IPS-15b (cell line): Measurements from ENCODE around the gene RIC1.

Experiments
- H3K27me3 ChIP-seq: one replicate; pipeline ENCODE4 v1.6.1; 2013; ENCODE audit warnings: low read length; ENCODE audit not compliant: control insufficient read depth, insufficient read depth
- H3K36me3 ChIP-seq: one replicate; pipeline ENCODE4 v1.6.1; 2013; ENCODE audit warnings: low read length; ENCODE audit not compliant: control insufficient read depth, insufficient read depth
- H3K4me1 ChIP-seq: one replicate; pipeline ENCODE4 v1.6.1; 2013; ENCODE audit warnings: mild to moderate bottlenecking, low read length; ENCODE audit not compliant: control insufficient read depth, insufficient read depth
- H3K4me3 ChIP-seq: one replicate; pipeline ENCODE4 v1.5.1; 2013; ENCODE audit warnings: low read depth, low read length
- H3K9ac ChIP-seq: one replicate; pipeline ENCODE4 v1.6.1; 2013; ENCODE audit warnings: low read depth, mild to moderate bottlenecking, low read length
- H3K9me3 ChIP-seq: one replicate; pipeline ENCODE4 v1.6.1; 2013; ENCODE audit warnings: mild to moderate bottlenecking, low read length; ENCODE audit not compliant: control insufficient read depth, insufficient read depth

RIC1 gene

GRCh38 chr9:5608298-5609225 is 20.3 kb upstream of the RIC1 start:
- Histone ChIP-seq H3K4me1 (no peaks in the 10 kb centered on the region), H3K4me3 (no peak overlapping the region), H3K9ac (no peak overlapping the region), H3K27me3 (no peaks in the 10 kb centered on the region), H3K9me3 (no peaks in the 10 kb centered on the region), H3K36me3 (no peaks in the 10 kb centered on the region)

- Histone ChIP-seq H3K36me3 (no peaks in the 10 kb centered on the region), H3K4me3 (no peak overlapping the region), H3K9ac (no peak overlapping the region), H3K9me3 (no peaks in the 10 kb centered on the region), H3K27me3 (no peaks in the 10 kb centered on the region), H3K4me1 (no peaks in the 10 kb centered on the region)
Observed at GRCh38 chr9:5609226-5609596, 19.7 kb upstream of the RIC1 start.

- Histone ChIP-seq H3K4me3 (no peak overlapping the region), H3K9me3 (no peaks in the 10 kb centered on the region), H3K27me3 (no peaks in the 10 kb centered on the region), H3K9ac (no peak overlapping the region), H3K36me3 (no peaks in the 10 kb centered on the region), H3K4me1 (no peaks in the 10 kb centered on the region)
Observed at GRCh38 chr9:5610491-5610890, 18.4 kb upstream of the RIC1 start.

GRCh38 chr9:5611321-5612184 is 17.4 kb upstream of the RIC1 start:
- Histone ChIP-seq H3K27me3 (no peaks in the 10 kb centered on the region), H3K4me1 (no peaks in the 10 kb centered on the region), H3K9me3 (no peaks in the 10 kb centered on the region), H3K4me3 (no peak overlapping the region), H3K36me3 (no peaks in the 10 kb centered on the region), H3K9ac (no peak overlapping the region)

- no peaks in the 10 kb centered on the region for H3K9me3 ChIP-seq
- no peak overlapping the region for H3K4me3 ChIP-seq
- H3K4me1 ChIP-seq: no peaks in the 10 kb centered on the region
- no peaks in the 10 kb centered on the region for H3K36me3 ChIP-seq
- H3K9ac ChIP-seq: no peak overlapping the region
- no peaks in the 10 kb centered on the region for H3K27me3 ChIP-seq
Observed at GRCh38 chr9:5612185-5612530, 16.7 kb upstream of the RIC1 start.

GRCh38 chr9:5614192-5614591 is 14.7 kb upstream of the RIC1 start:
- Histone ChIP-seq H3K9me3 (no peaks in the 10 kb centered on the region), H3K4me1 (no peaks in the 10 kb centered on the region), H3K4me3 (no peak overlapping the region), H3K36me3 (no peaks in the 10 kb centered on the region), H3K9ac (no peak overlapping the region), H3K27me3 (no peaks in the 10 kb centered on the region)

GRCh38 chr9:5614985-5615384 is 13.9 kb upstream of the RIC1 start:
- H3K9ac ChIP-seq: no peak overlapping the region

GRCh38 chr9:5617749-5618148 is 11.2 kb upstream of the RIC1 start:
- Histone ChIP-seq H3K9ac (no peak overlapping the region), H3K4me3 (no peak overlapping the region), H3K4me1 (no peaks in the 10 kb centered on the region), H3K36me3 (no peaks in the 10 kb centered on the region), H3K9me3 (no peaks in the 10 kb centered on the region), H3K27me3 (no peaks in the 10 kb centered on the region)

More at GRCh38 chr9:5614985-5615384, 13.9 kb upstream of the RIC1 start:
- no peak overlapping the region for H3K4me3 ChIP-seq
- no peaks in the 10 kb centered on the region for H3K9me3 ChIP-seq
- H3K27me3 ChIP-seq: no peaks in the 10 kb centered on the region
- H3K4me1 ChIP-seq: no peaks in the 10 kb centered on the region
- no peaks in the 10 kb centered on the region for H3K36me3 ChIP-seq

GRCh38 chr9:5620494-5620893 is 8.4 kb upstream of the RIC1 start:
- Histone ChIP-seq H3K9ac (no peak overlapping the region), H3K4me3 (no peak overlapping the region), H3K4me1 (no peaks in the 10 kb centered on the region)

GRCh38 chr9:5621327-5621726 is 7.6 kb upstream of the RIC1 start:
- H3K9ac ChIP-seq: no peak overlapping the region
- no peaks in the 10 kb centered on the region for H3K27me3 ChIP-seq
- H3K36me3 ChIP-seq: no peaks in the 10 kb centered on the region
- no peak overlapping the region for H3K4me3 ChIP-seq
- H3K4me1 ChIP-seq: no peaks in the 10 kb centered on the region
- H3K9me3 ChIP-seq: no peaks in the 10 kb centered on the region

More at GRCh38 chr9:5620494-5620893, 8.4 kb upstream of the RIC1 start:
- H3K9me3 ChIP-seq: no peaks in the 10 kb centered on the region
- no peaks in the 10 kb centered on the region for H3K27me3 ChIP-seq
- H3K36me3 ChIP-seq: no peaks in the 10 kb centered on the region

GRCh38 chr9:5622016-5622415 is 6.9 kb upstream of the RIC1 start:
- H3K4me3 ChIP-seq: no peak overlapping the region

GRCh38 chr9:5624655-5625054 is 4.3 kb upstream of the RIC1 start:
- no peaks in the 10 kb centered on the region for H3K4me1 ChIP-seq
- H3K9me3 ChIP-seq: no peaks in the 10 kb centered on the region
- H3K36me3 ChIP-seq: no peaks in the 10 kb centered on the region
- no peak overlapping the region for H3K4me3 ChIP-seq
- H3K9ac ChIP-seq: no peak overlapping the region
- H3K27me3 ChIP-seq: no peaks in the 10 kb centered on the region

More at GRCh38 chr9:5622016-5622415, 6.9 kb upstream of the RIC1 start:
- Histone ChIP-seq H3K9me3 (no peaks in the 10 kb centered on the region), H3K27me3 (no peaks in the 10 kb centered on the region), H3K9ac (no peak overlapping the region), H3K36me3 (no peaks in the 10 kb centered on the region), H3K4me1 (no peaks in the 10 kb centered on the region)
